PC-3 (cell line): Measurements from ENCODE around the gene GATAD2A. TPM values are rescaled to one million over a fixed set of nuclear protein-coding genes. Genes with fewer than 3 reads are reported as not detected.

Experiments
- ATAC-seq: fragments of 200-7000 bp; cut with Tn5 transposase; 2 replicates; pipeline ENCODE4 v1.9.1; 2020; ENCODE audit warnings: mild to moderate bottlenecking, moderate library complexity
- BruUV-seq: library from RNA; stranded (reverse); fragments of 400-500 nt; replicated peaks from 2 replicates; lab custom pipeline; 2021; lab: Mats Ljungman, UMichigan
- CTCF ChIA-PET: fragments of 300-600 bp; sonication (Branson Sonifier 250); formaldehyde crosslinking; loops from one replicate; lab custom pipeline; 2022; ENCODE audit warnings: antibody characterized with exemption; lab: Charles Lee
- POLR2A ChIA-PET: fragments of 300-600 bp; sonication (Branson Sonifier 250); formaldehyde crosslinking; loops from one replicate; lab custom pipeline; 2022; ENCODE audit warnings: antibody characterized with exemption; ENCODE audit not compliant: unreplicated experiment; lab: Charles Lee
- DNase-seq: peaks from one replicate; pipeline ENCODE4 v3.0.0-alpha.2; 2015
- H2AFZ ChIP-seq: fragments of 300-600 bp; sonication (generic); 2 replicates; pipeline ENCODE4 v1.6.0; 2016; ENCODE audit warnings: antibody characterized with exemption, low read length
- H3F3A ChIP-seq: fragments of 300-600 bp; sonication (generic); one replicate; pipeline ENCODE4 v1.6.0; 2017; ENCODE audit warnings: antibody characterized with exemption, low read length, control low read depth, mild to moderate bottlenecking; ENCODE audit not compliant: unreplicated experiment
- H3K27ac ChIP-seq: fragments of 300-600 bp; sonication (generic); 2 replicates; pipeline ENCODE4 v1.5.1; 2016; ENCODE audit warnings: mild to moderate bottlenecking, low read length
- H3K27me3 ChIP-seq: fragments of 300-600 bp; sonication (generic); 2 replicates; pipeline ENCODE4 v1.6.1; 2016; ENCODE audit warnings: low read length, mixed read lengths
- H3K36me3 ChIP-seq: fragments of 300-600 bp; sonication (generic); 2 replicates; pipeline ENCODE4 v1.6.1; 2016; ENCODE audit warnings: low read depth, mixed run types, low read length, mixed read lengths
- H3K4me1 ChIP-seq: fragments of 300-600 bp; sonication (generic); 2 replicates; pipeline ENCODE4 v1.5.1; 2016; ENCODE audit warnings: low read length; ENCODE audit not compliant: insufficient read depth
- H3K4me2 ChIP-seq: fragments of 300-600 bp; sonication (generic); 2 replicates; pipeline ENCODE4 v1.6.0; 2016; ENCODE audit warnings: low read length
- H3K4me3 ChIP-seq: fragments of 300-600 bp; sonication (generic); 2 replicates; pipeline ENCODE4 v1.5.1; 2016; ENCODE audit warnings: mild to moderate bottlenecking, low read length, mixed read lengths
- H3K79me2 ChIP-seq: fragments of 300-600 bp; sonication (generic); 2 replicates; pipeline ENCODE4 v1.6.1; 2017; ENCODE audit warnings: low read length, mixed read lengths
- H3K9ac ChIP-seq: fragments of 300-600 bp; sonication (generic); 2 replicates; pipeline ENCODE4 v1.6.0; 2016; ENCODE audit warnings: mild to moderate bottlenecking, low read length
- H3K9me2 ChIP-seq: fragments of 300-600 bp; sonication (generic); replicated peaks from 2 replicates; pipeline ENCODE4 v1.6.1; 2016; ENCODE audit warnings: mixed run types, low read length, mixed read lengths
- H3K9me3 ChIP-seq: fragments of 300-600 bp; sonication (generic); 2 replicates; pipeline ENCODE4 v1.6.1; 2016; ENCODE audit warnings: low read length, mixed read lengths
- H4K20me1 ChIP-seq: fragments of 300-600 bp; sonication (generic); 2 replicates; pipeline ENCODE4 v1.6.1; 2016; ENCODE audit warnings: low read length, mixed read lengths
- EZH2 ChIP-seq: fragments of 300-600 bp; sonication (generic); IDR thresholded peaks from one replicate; pipeline ENCODE4 v1.6.1; 2017; ENCODE audit warnings: antibody characterized with exemption, mild to moderate bottlenecking, low read length; ENCODE audit not compliant: unreplicated experiment
- EZH2phosphoT487 ChIP-seq: fragments of 300-600 bp; sonication (generic); IDR thresholded peaks from 2 replicates; pipeline ENCODE4 v1.6.1; 2018; ENCODE audit warnings: mild to moderate bottlenecking, antibody characterized with exemption, low read length, borderline replicate concordance
- intact Hi-C: fragments of 100-400 bp; cut with micrococcal nuclease; formaldehyde crosslinking; loops from 2 replicates; pipeline ENCODE4 v1.9.0; 2023
- total RNA-seq: library from RNA; depleted of rRNA; stranded (reverse); fragments of >200 nt; gene quantifications from 2 replicates; pipeline ENCODE4 v1.2.3, GENCODE V29; 2014
- TF ChIP-seq, protein P1 (sequence below): fragments of 300-600 bp; sonication (generic); conservative IDR thresholded peaks from 2 replicates; pipeline ENCODE4 v1.5.1; 2017; ENCODE audit warnings: antibody characterized with exemption, low read depth, mild to moderate bottlenecking, low read length

Gene GATAD2A
- total RNA-seq, 1 experiment from 2014 or later = 104 TPM

DNA sequence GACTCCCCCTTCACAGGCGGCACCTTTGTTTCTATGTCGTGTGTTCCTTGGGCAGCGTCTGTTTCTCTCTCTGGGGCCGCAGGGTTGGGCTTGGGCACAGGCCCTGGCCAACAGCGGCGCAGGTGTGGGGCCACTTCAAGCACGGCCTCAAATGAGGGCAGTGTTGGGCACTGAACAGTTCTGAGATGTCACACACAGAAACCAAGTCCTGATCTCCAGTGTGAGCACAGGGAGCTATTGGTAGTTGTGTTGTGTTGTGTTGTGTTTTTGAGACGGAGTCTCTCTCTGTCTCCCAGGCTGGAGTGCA is 42.7 kb downstream of the GATAD2A start:
- Histone ChIP-seq H3K4me1 (peaks cover 17% of the 10 kb centered on the region), H3K79me2 (peaks cover 100% of the 10 kb centered on the region), H3K36me3 (no peaks in the 10 kb centered on the region; the same call in 1 of the 2 replicates), H3K4me3 (no peak overlapping the region), H3K27me3 (no peaks in the 10 kb centered on the region), H3K4me2 (no peak overlapping the region), H2AFZ (no peak overlapping the region), H4K20me1 (peaks cover 47% of the 10 kb centered on the region), H3F3A (no peaks in the 10 kb centered on the region), H3K9me2 (no peaks in the 10 kb centered on the region), H3K27ac (no peak overlapping the region), H3K9me3 (no peaks in the 10 kb centered on the region), H3K9ac (no peak overlapping the region)
- DNase-seq (no peak), ATAC-seq (no peak)
- intact Hi-C loops = no loop called here
- ChIA-PET POLR2A (no interaction called here), CTCF (no interaction called here)
- BruUV-seq = no TSS peak
- TF ChIP-seq, protein P1, sequence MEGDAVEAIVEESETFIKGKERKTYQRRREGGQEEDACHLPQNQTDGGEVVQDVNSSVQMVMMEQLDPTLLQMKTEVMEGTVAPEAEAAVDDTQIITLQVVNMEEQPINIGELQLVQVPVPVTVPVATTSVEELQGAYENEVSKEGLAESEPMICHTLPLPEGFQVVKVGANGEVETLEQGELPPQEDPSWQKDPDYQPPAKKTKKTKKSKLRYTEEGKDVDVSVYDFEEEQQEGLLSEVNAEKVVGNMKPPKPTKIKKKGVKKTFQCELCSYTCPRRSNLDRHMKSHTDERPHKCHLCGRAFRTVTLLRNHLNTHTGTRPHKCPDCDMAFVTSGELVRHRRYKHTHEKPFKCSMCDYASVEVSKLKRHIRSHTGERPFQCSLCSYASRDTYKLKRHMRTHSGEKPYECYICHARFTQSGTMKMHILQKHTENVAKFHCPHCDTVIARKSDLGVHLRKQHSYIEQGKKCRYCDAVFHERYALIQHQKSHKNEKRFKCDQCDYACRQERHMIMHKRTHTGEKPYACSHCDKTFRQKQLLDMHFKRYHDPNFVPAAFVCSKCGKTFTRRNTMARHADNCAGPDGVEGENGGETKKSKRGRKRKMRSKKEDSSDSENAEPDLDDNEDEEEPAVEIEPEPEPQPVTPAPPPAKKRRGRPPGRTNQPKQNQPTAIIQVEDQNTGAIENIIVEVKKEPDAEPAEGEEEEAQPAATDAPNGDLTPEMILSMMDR = no peak
- TF ChIP-seq EZH2phosphoT487 = no peak
- TF ChIP-seq EZH2 = no peak

DNA sequence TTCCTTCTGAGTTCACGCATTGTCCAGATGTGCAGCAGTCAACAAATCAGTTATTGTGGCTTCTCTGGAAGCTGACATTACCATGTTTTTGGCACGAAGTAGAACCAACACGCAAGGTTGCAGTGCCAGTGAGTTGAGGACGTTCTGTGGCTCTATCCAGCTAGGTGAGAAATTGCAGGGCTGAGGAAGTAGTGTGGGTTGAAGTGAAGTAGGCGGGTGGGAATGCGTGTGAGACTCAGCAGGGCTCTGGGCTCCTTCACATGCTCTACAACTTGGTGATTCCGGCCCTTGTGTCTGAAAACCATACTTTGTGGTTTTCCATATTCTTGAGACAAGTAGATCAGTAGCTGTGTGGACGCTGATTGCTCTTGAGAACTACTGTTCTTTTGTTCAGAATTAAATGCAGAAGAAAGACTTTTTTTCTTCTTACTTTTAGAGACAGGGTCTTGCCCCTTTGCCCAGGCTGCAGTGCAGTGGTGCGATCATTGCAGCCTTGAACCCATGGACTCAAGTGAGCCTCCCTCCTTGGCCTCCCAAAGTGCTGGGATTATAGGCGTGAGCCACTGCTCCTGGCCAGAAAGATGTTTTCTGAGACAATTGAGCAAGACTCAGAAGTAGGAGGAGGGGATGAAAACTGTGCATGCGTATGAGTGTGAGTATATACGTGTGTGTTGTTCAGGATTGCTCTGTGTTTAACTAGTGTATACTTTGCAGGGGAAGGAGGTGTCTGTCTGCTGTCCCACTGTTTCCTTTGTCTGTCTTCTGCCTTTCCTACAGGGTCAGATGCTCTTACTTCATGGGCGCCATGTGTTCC is 46.2 kb downstream of the GATAD2A start:
- DNase-seq = no peak
- peaks cover 5% of the 10 kb centered on the region for H3K4me1 ChIP-seq
- H3K4me2 ChIP-seq = no peak overlapping the region
- no peak overlapping the region for H3K9ac ChIP-seq
- H3K27me3 ChIP-seq = no peaks in the 10 kb centered on the region
- H3K9me3 ChIP-seq = no peaks in the 10 kb centered on the region
- H3K27ac ChIP-seq = no peak overlapping the region
- H2AFZ ChIP-seq = no peak overlapping the region
- H3K36me3 ChIP-seq = no peaks in the 10 kb centered on the region; the same call in 1 of the 2 replicates
- no peak overlapping the region for H3K4me3 ChIP-seq
- ChIA-PET POLR2A (no interaction called here), CTCF (no interaction called here)
- ATAC-seq = no peak
- no peaks in the 10 kb centered on the region for H3K9me2 ChIP-seq
- BruUV-seq = no TSS peak
- no peak for TF ChIP-seq EZH2phosphoT487
- no peak for TF ChIP-seq EZH2
- TF ChIP-seq, protein P1 = no peak
- intact Hi-C loops = no loop called here
- peaks cover 32% of the 10 kb centered on the region for H4K20me1 ChIP-seq
- no peaks in the 10 kb centered on the region for H3F3A ChIP-seq
- peaks cover 97% of the 10 kb centered on the region for H3K79me2 ChIP-seq
